Skeletal muscle tissue (tissue), 4 donors: ENCODE data around the gene AFF3. TPM values are rescaled to one million over a fixed set of nuclear protein-coding genes. Genes with fewer than 3 reads are reported as not detected.

ENCODE experiments used
- H3K27ac ChIP-seq: one replicate; pipeline ENCODE4 v1.7.0; 2013; ENCODE audit warnings: mild to moderate bottlenecking, low read depth, low read length, inconsistent platforms
- H3K27me3 ChIP-seq, 3 donors: one replicate each; pipeline ENCODE4 v1.7.0; 2013; ENCODE audit warnings: low read length in 3 of 3; ENCODE audit not compliant: control insufficient read depth in 3 of 3, insufficient read depth in 3 of 3
- H3K36me3 ChIP-seq, 3 donors: one replicate each; pipeline ENCODE4 v1.7.0; 2013; ENCODE audit warnings: low read length in 3 of 3; ENCODE audit not compliant: control insufficient read depth in 3 of 3, insufficient read depth in 3 of 3
- H3K4me1 ChIP-seq, 3 donors: one replicate each; pipeline ENCODE4 v1.7.0; 2013; ENCODE audit warnings: low read length in 3 of 3, mild to moderate bottlenecking in 3 of 3; ENCODE audit not compliant: control insufficient read depth in 3 of 3, insufficient read depth in 3 of 3
- H3K4me3 ChIP-seq, 3 donors: one replicate each; pipeline ENCODE4 v1.7.0; 2013; ENCODE audit warnings: low read length in 3 of 3
- H3K9ac ChIP-seq, 3 donors: one replicate each; pipeline ENCODE4 v1.7.0; 2013; ENCODE audit warnings: low read length in 3 of 3, mild to moderate bottlenecking in 3 of 3, moderate library complexity in 2 of 3, low read depth in 1 of 3
- H3K9me3 ChIP-seq, 3 donors: one replicate each; pipeline ENCODE4 v1.7.0; 2013; ENCODE audit warnings: low read length in 3 of 3; ENCODE audit not compliant: control insufficient read depth in 3 of 3
- total RNA-seq: library from RNA; depleted of rRNA; stranded (reverse); fragments of >200 nt; gene quantifications from one replicate; pipeline ENCODE4 v1.2.3, GENCODE V29; 2014
- donor health status: Osteomylitis.

AFF3 gene
- total RNA-seq, 1 donor from 2014 or later = 8.4 TPM

DNA sequence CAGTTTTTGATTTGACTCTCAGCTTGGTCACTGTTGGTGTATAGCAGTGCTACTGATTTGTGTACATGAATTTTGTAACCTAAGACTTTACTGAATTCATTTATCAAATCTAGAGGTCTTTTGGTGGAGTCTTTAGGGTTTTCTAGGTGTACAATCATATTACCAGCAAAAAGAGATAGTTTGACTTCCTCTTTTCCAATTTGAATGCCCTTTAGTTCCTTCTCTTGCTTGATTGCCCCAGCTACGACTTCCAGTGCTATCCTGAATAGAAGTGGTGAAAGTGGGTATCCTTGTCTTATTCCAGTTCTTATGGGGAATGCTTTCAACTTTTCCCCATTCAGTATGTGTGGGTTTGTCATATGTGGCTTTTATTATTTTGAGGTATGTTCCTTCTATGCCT lies 339.7 kb downstream of the AFF3 start:
- no peaks in the 10 kb centered on the region for H3K9me3 ChIP-seq
- H3K36me3 ChIP-seq = no peaks in the 10 kb centered on the region
- no peak overlapping the region for H3K4me3 ChIP-seq
- H3K4me1 ChIP-seq = no peaks in the 10 kb centered on the region
- no peak overlapping the region for H3K9ac ChIP-seq
- peaks cover 0 to 4% (median 2%) of the 10 kb centered on the region in 3 donors for H3K27me3 ChIP-seq
- H3K27ac ChIP-seq = no peak overlapping the region

DNA sequence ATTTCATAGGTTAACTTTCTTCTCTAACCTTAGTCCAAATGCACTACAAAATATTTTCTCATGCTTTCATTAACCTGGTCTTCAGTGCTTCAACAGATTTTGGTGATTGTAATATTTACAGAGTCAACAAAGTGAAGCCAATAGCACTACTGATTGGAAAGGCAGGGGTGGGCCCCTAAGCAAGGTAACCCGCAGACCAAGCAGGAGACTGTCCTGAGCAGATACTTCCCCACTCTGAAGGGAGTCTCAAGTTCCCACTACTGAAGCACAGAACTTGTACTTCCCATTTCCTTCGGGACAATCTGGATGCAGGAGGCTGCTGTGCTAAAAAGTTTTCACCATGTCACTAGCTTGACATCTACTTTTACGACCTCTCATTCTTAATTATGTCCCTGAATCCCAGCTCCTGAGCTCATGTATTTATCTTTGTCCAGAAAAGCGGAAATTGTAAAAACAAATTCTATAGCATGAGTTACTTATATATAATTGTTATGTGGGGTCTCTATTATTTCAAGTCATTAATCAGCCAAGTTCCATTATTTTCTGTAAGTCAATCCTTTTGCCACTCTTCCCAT lies 341.0 kb downstream of the AFF3 start:
- no peak overlapping the region for H3K27ac ChIP-seq
- H3K27me3 ChIP-seq = peaks cover 0 to 2% (median 0%) of the 10 kb centered on the region in 3 donors
- no peak overlapping the region for H3K4me3 ChIP-seq
- H3K9me3 ChIP-seq = no peaks in the 10 kb centered on the region
- no peaks in the 10 kb centered on the region for H3K36me3 ChIP-seq
- no peaks in the 10 kb centered on the region for H3K4me1 ChIP-seq
- no peak overlapping the region for H3K9ac ChIP-seq

GRCh38 chr2:99797475-99797874 lies 344.9 kb downstream of the AFF3 start:
- H3K4me1 ChIP-seq = no peaks in the 10 kb centered on the region
- H3K4me3 ChIP-seq = no peak overlapping the region
- H3K36me3 ChIP-seq = no peaks in the 10 kb centered on the region
- no peak overlapping the region for H3K27ac ChIP-seq
- no peaks in the 10 kb centered on the region for H3K9me3 ChIP-seq
- no peak overlapping the region for H3K9ac ChIP-seq
- H3K27me3 ChIP-seq = no peaks in the 10 kb centered on the region

DNA sequence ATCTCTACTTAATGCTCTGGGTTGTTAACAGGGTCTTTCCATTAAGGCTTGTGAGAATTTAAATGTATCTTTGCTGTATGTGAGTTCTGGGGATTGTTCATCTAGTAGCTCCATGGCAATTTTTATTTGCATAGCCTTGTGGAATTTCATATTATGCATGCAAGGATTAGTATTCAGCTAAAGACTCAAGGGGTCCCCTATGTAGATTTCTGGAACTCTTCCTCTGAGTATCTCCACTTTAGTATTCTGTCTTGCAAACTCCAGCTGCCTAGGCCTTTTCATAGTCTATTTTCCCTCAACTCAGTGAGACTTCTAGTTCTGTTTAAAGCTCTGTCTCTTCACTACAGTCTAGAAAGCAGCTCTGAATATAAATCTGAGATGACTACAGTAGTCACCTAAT lies 348.0 kb downstream of the AFF3 start:
- Histone ChIP-seq H3K4me3 (no peak overlapping the region), H3K9me3 (no peaks in the 10 kb centered on the region), H3K4me1 (no peaks in the 10 kb centered on the region), H3K27me3 (no peaks in the 10 kb centered on the region), H3K36me3 (no peaks in the 10 kb centered on the region), H3K27ac (no peak overlapping the region), H3K9ac (no peak overlapping the region)

DNA sequence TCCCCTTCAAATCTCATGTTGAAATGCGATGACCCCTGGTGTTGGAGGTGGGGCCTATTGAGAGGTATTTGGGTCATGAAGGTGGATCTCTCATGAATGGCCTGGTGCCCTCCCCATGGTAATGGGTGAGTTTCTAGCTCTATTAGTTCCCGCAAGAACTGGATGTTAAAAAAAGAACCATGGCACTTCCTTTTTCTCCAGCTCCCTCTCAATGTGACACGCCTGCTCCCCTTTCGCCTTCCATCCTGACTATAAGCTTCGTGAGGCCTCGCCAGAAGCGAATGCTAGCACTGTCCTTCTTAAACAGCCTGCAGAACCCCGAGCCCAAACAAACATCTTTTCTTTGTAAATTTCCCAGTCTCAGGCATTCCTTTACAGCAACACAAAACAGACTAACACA lies 349.4 kb downstream of the AFF3 start:
- Histone ChIP-seq H3K9ac (no peak overlapping the region), H3K4me1 (no peaks in the 10 kb centered on the region), H3K9me3 (no peaks in the 10 kb centered on the region), H3K27ac (no peak overlapping the region), H3K36me3 (no peaks in the 10 kb centered on the region), H3K27me3 (no peaks in the 10 kb centered on the region), H3K4me3 (no peak overlapping the region)

GRCh38 chr2:99789849-99790248 lies 352.5 kb downstream of the AFF3 start:
- H3K9me3 ChIP-seq = no peaks in the 10 kb centered on the region
- no peaks in the 10 kb centered on the region for H3K27me3 ChIP-seq
- no peak overlapping the region for H3K9ac ChIP-seq
- no peaks in the 10 kb centered on the region for H3K36me3 ChIP-seq
- no peak overlapping the region for H3K27ac ChIP-seq
- no peak overlapping the region for H3K4me3 ChIP-seq
- H3K4me1 ChIP-seq = no peaks in the 10 kb centered on the region

DNA sequence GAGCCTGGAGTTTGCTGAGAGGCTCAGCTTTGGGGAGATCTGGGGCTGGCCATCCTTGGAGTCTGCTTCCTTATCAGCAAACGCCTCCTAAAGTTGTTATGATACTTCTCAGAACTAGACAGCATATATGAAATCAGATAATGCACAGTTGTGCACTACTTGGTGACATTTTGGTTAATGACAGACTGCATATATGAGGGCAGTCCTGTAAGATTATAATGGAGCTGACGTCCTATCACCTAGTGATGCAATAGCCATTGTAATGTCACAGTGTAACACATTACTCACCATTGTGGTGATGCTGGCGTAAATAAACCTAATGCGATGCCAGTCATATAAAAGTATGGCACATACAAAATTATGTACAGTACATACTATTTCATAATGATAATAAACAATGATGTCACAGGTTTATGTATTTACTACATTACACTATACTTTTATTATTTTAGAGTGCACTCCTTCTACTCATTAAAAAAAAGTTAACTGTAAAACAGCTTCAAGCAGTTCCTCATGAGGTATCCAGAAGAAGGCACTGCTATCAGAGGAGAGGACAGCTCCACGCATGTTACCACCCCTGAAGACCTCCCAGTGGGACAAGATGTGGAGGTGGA lies 354.5 kb downstream of the AFF3 start:
- no peaks in the 10 kb centered on the region for H3K4me1 ChIP-seq
- H3K27ac ChIP-seq = no peak overlapping the region
- no peaks in the 10 kb centered on the region for H3K36me3 ChIP-seq
- H3K9ac ChIP-seq = no peak overlapping the region
- H3K9me3 ChIP-seq = no peaks in the 10 kb centered on the region
- H3K27me3 ChIP-seq = no peaks in the 10 kb centered on the region
- no peak overlapping the region for H3K4me3 ChIP-seq

GRCh38 chr2:99786636-99787390 lies 355.6 kb downstream of the AFF3 start:
- H3K9ac ChIP-seq = no peak overlapping the region

GRCh38 chr2:99784946-99785345 lies 357.4 kb downstream of the AFF3 start:
- H3K9me3 ChIP-seq = no peaks in the 10 kb centered on the region
- H3K4me3 ChIP-seq = no peak overlapping the region
- H3K27me3 ChIP-seq = no peaks in the 10 kb centered on the region
- H3K36me3 ChIP-seq = no peaks in the 10 kb centered on the region
- no peaks in the 10 kb centered on the region for H3K4me1 ChIP-seq
- H3K9ac ChIP-seq = no peak overlapping the region
- H3K27ac ChIP-seq = no peak overlapping the region

More at GRCh38 chr2:99786636-99787390, 355.6 kb downstream of the AFF3 start:
- H3K9me3 ChIP-seq = no peaks in the 10 kb centered on the region
- H3K27ac ChIP-seq = no peak overlapping the region
- H3K27me3 ChIP-seq = no peaks in the 10 kb centered on the region
- H3K4me3 ChIP-seq = no peak overlapping the region
- H3K4me1 ChIP-seq = no peaks in the 10 kb centered on the region
- H3K36me3 ChIP-seq = no peaks in the 10 kb centered on the region

DNA sequence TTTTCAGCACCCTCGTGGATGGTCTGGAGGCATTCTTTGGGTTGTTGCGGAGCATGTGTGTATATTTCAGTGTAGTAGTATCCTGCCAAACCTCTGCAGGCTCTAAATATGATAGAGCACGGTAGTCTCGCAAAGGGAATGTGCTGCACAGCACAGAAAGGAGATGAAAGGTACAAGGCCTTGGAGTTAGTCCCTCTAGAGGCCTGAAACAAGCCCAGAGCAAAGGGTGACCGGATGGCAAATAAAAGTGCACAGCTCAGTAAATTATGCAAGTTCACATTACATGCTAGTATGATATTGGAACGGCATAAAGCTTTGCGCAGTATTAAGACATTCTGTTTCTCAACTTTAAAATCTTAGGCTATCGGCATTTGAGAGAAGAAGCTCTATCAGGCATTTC lies 358.1 kb downstream of the AFF3 start:
- H3K4me1 ChIP-seq = no peaks in the 10 kb centered on the region
- H3K36me3 ChIP-seq = no peaks in the 10 kb centered on the region
- no peak overlapping the region for H3K27ac ChIP-seq
- H3K9ac ChIP-seq = no peak overlapping the region
- no peaks in the 10 kb centered on the region for H3K27me3 ChIP-seq
- H3K9me3 ChIP-seq = no peaks in the 10 kb centered on the region
- no peak overlapping the region for H3K4me3 ChIP-seq
